Astrocyte (in vitro differentiated cells and primary cell): Measurements from ENCODE around the gene FLRT2. TPM values are rescaled to one million over a fixed set of nuclear protein-coding genes. Genes with fewer than 3 reads are reported as not detected.

ENCODE experiments used
- DNase-seq: peaks from one replicate; pipeline ENCODE4 v3.0.0-alpha.2; 2010; ENCODE audit warnings: low read depth
- FAIRE-seq: peaks from 2 replicates; lab custom pipeline; 2011; peaks lifted over from hg19 to GRCh38; lab: Jason Lieb, UNC
- H2AFZ ChIP-seq: 2 replicates; pipeline ENCODE4 v1.6.0; 2012; ENCODE audit warnings: low read depth, low read length, inconsistent platforms
- H3K27ac ChIP-seq: 2 replicates; pipeline ENCODE4 v1.5.1; 2011; ENCODE audit warnings: low read depth, low read length, inconsistent platforms
- H3K27me3 ChIP-seq: 2 replicates; pipeline ENCODE4 v1.6.0; 2011; ENCODE audit warnings: low read length, inconsistent platforms; ENCODE audit not compliant: insufficient read depth
- H3K36me3 ChIP-seq: 2 replicates; pipeline ENCODE4 v1.5.1; 2011; ENCODE audit warnings: low read length, inconsistent platforms; ENCODE audit not compliant: insufficient read depth
- H3K4me1 ChIP-seq: 2 replicates; pipeline ENCODE4 v1.5.1; 2011; ENCODE audit warnings: low read length, inconsistent platforms; ENCODE audit not compliant: insufficient read depth
- H3K4me2 ChIP-seq: 2 replicates; pipeline ENCODE4 v1.6.0; 2012; ENCODE audit warnings: low read length, inconsistent platforms
- H3K4me3 ChIP-seq: 2 replicates; pipeline ENCODE4 v1.5.1; 2011; ENCODE audit warnings: low read depth, mild to moderate bottlenecking, low read length, inconsistent platforms; ENCODE audit not compliant: insufficient read depth
- H3K79me2 ChIP-seq: 2 replicates; pipeline ENCODE4 v1.6.0; 2012; ENCODE audit warnings: mild to moderate bottlenecking, low read length, inconsistent platforms; ENCODE audit not compliant: insufficient read depth
- H3K9ac ChIP-seq: 2 replicates; pipeline ENCODE4 v1.6.0; 2012; ENCODE audit warnings: mild to moderate bottlenecking, low read length, inconsistent platforms
- H3K9me3 ChIP-seq: 2 replicates; pipeline ENCODE4 v1.5.1; 2012; ENCODE audit warnings: low read depth, mild to moderate bottlenecking, low read length, inconsistent platforms; ENCODE audit not compliant: insufficient read depth
- H4K20me1 ChIP-seq: 2 replicates; pipeline ENCODE4 v1.6.0; 2012; ENCODE audit warnings: low read length, inconsistent platforms; ENCODE audit not compliant: insufficient read depth
- H3K27ac Mint-ChIP-seq: one replicate; pipeline ENCODE4 v1.8.0; 2021; ENCODE audit warnings: mild to moderate bottlenecking, mixed read lengths; ENCODE audit not compliant: unreplicated experiment
- H3K27me3 Mint-ChIP-seq: one replicate; pipeline ENCODE4 v1.8.0; 2021; ENCODE audit warnings: low read depth, mixed read lengths; ENCODE audit not compliant: unreplicated experiment
- H3K36me3 Mint-ChIP-seq: one replicate; pipeline ENCODE4 v1.8.0; 2021; ENCODE audit warnings: low read depth, mixed read lengths; ENCODE audit not compliant: unreplicated experiment
- H3K4me1 Mint-ChIP-seq: one replicate; pipeline ENCODE4 v1.8.0; 2021; ENCODE audit warnings: low read depth, mixed read lengths; ENCODE audit not compliant: unreplicated experiment
- H3K4me3 Mint-ChIP-seq: one replicate; pipeline ENCODE4 v1.8.0; 2021; ENCODE audit warnings: mild to moderate bottlenecking, moderate library complexity, mixed read lengths; ENCODE audit not compliant: unreplicated experiment
- H3K9me3 Mint-ChIP-seq: one replicate; pipeline ENCODE4 v1.8.0; 2021; ENCODE audit warnings: mild to moderate bottlenecking, mixed read lengths; ENCODE audit not compliant: unreplicated experiment
- EZH2 ChIP-seq: IDR thresholded peaks from 2 replicates; pipeline ENCODE4 v1.6.1; 2012; ENCODE audit warnings: mild to moderate bottlenecking, low read length, inconsistent platforms; ENCODE audit not compliant: insufficient read depth
- total RNA-seq: library from RNA; stranded (reverse); gene quantifications from 2 replicates; pipeline ENCODE4 v1.2.1, GENCODE V29; 2021
- TF ChIP-seq, protein P1 (sequence below): IDR thresholded peaks from 2 replicates; pipeline ENCODE4 v1.5.1; 2011; ENCODE audit warnings: low read depth, mild to moderate bottlenecking, inconsistent platforms, low read length, moderate library complexity; ENCODE audit not compliant: insufficient read depth

FLRT2 gene
- total RNA-seq, 1 donor from 2014 or later, result 227 TPM

DNA sequence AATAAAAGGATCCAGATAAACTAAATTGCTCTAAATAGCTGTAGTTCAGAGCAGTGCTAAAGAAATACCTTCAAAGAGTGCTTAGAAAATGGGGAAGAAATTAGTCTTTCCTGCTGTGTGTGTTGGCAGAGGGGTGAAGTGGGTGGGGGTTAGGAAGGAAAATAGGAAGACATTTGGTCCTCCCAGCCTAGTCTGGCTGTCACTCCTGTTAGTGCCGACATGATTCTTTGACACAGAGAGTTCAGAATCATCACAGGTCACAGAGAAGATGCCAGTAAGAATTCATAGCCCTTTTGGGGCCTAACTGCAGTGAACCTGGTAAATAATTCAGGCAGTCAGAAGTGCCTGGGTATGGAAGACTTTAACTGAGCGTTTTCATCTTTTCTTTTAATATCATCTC is 74.8 kb downstream of the FLRT2 start:
- Mint-ChIP-seq H3K4me3 (no peak overlapping the region), H3K9me3 (no peaks in the 10 kb centered on the region), H3K27me3 (no peaks in the 10 kb centered on the region), H3K4me1 (peaks cover 47% of the 10 kb centered on the region), H3K27ac (no peak overlapping the region), H3K36me3 (peaks cover 4% of the 10 kb centered on the region)
- H3K4me2 ChIP-seq, result no peak overlapping the region
- H3K27me3 ChIP-seq, result no peaks in the 10 kb centered on the region
- H3K36me3 ChIP-seq, result no peaks in the 10 kb centered on the region
- no peak overlapping the region for H3K27ac ChIP-seq
- TF ChIP-seq EZH2, result no peak
- TF ChIP-seq, protein P1, sequence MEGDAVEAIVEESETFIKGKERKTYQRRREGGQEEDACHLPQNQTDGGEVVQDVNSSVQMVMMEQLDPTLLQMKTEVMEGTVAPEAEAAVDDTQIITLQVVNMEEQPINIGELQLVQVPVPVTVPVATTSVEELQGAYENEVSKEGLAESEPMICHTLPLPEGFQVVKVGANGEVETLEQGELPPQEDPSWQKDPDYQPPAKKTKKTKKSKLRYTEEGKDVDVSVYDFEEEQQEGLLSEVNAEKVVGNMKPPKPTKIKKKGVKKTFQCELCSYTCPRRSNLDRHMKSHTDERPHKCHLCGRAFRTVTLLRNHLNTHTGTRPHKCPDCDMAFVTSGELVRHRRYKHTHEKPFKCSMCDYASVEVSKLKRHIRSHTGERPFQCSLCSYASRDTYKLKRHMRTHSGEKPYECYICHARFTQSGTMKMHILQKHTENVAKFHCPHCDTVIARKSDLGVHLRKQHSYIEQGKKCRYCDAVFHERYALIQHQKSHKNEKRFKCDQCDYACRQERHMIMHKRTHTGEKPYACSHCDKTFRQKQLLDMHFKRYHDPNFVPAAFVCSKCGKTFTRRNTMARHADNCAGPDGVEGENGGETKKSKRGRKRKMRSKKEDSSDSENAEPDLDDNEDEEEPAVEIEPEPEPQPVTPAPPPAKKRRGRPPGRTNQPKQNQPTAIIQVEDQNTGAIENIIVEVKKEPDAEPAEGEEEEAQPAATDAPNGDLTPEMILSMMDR, result no peak
- peaks cover 4% of the 10 kb centered on the region for H3K4me1 ChIP-seq
- no peaks in the 10 kb centered on the region for H3K79me2 ChIP-seq
- no peak overlapping the region for H3K4me3 ChIP-seq
- DNase-seq, result no peak
- FAIRE-seq, result no peak
- no peaks in the 10 kb centered on the region for H4K20me1 ChIP-seq
- no peaks in the 10 kb centered on the region for H3K9me3 ChIP-seq
- H2AFZ ChIP-seq, result no peak overlapping the region
- H3K9ac ChIP-seq, result no peak overlapping the region

DNA sequence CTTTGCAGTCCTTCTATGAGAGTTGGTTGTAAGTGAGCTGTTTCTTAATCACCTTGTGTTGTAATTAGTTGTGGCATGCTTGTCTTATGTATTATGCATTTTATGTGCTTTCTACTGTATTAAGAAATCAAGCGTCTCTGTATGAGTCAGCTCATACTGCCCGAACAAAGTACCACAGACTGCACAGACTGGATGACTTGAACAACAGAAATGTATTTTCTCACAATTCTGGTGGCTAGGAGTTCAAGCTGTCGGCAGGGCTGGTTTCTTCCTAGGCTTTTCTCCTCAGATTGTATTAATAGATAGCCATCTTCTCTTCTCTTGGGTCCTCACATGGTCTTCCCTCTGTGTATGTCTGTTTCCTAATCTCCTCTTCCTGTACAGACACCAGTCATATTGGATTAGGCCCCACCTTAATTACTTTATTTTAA is 77.7 kb downstream of the FLRT2 start:
- H3K36me3 ChIP-seq, result no peaks in the 10 kb centered on the region
- DNase-seq, result peak; percentile 89
- peak overlapping the region; percentile 7 for H3K4me2 ChIP-seq
- Mint-ChIP-seq H3K4me3 (no peak overlapping the region), H3K27ac (peak overlapping the region; percentile 82), H3K9me3 (no peaks in the 10 kb centered on the region), H3K27me3 (no peaks in the 10 kb centered on the region), H3K4me1 (peaks cover 22% of the 10 kb centered on the region), H3K36me3 (peaks cover 7% of the 10 kb centered on the region)
- no peak for TF ChIP-seq EZH2
- TF ChIP-seq, protein P1, result no peak
- H4K20me1 ChIP-seq, result no peaks in the 10 kb centered on the region
- FAIRE-seq, result peak; percentile 88
- peaks cover 4% of the 10 kb centered on the region for H3K4me1 ChIP-seq
- H3K9me3 ChIP-seq, result no peaks in the 10 kb centered on the region
- H3K79me2 ChIP-seq, result no peaks in the 10 kb centered on the region
- no peak overlapping the region for H2AFZ ChIP-seq
- no peaks in the 10 kb centered on the region for H3K27me3 ChIP-seq
- no peak overlapping the region for H3K9ac ChIP-seq
- H3K4me3 ChIP-seq, result no peak overlapping the region
- H3K27ac ChIP-seq, result no peak overlapping the region

DNA sequence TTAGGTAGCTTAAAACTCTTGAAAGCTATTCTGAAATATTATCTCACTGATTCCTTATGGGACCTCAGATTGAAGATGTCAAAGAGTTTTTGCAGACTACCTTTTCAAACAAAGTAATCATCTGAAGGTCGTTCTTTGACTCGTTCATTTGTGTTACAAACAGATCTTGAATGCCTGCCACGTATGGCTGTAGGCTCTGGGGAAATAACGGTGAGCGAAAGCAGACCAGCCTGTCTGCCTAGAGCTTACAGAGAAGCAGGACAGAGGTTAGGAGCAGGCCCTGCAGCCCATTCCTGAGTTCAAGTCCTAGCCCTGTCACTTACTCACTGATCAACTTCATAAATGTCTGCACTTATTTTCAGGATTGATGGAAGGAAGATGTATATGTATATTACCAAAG is 83.6 kb downstream of the FLRT2 start:
- no peak overlapping the region for H3K27ac ChIP-seq
- Mint-ChIP-seq H3K36me3 (peaks cover 7% of the 10 kb centered on the region), H3K9me3 (no peaks in the 10 kb centered on the region), H3K27me3 (no peaks in the 10 kb centered on the region), H3K4me1 (peaks cover 11% of the 10 kb centered on the region), H3K4me3 (no peak overlapping the region), H3K27ac (no peak overlapping the region)
- TF ChIP-seq EZH2, result no peak
- H3K27me3 ChIP-seq, result no peaks in the 10 kb centered on the region
- H3K4me3 ChIP-seq, result no peak overlapping the region
- no peaks in the 10 kb centered on the region for H3K4me1 ChIP-seq
- no peak for FAIRE-seq
- H2AFZ ChIP-seq, result no peak overlapping the region
- H3K4me2 ChIP-seq, result no peak overlapping the region
- no peak overlapping the region for H3K9ac ChIP-seq
- H3K79me2 ChIP-seq, result no peaks in the 10 kb centered on the region
- H3K36me3 ChIP-seq, result no peaks in the 10 kb centered on the region
- no peaks in the 10 kb centered on the region for H4K20me1 ChIP-seq
- DNase-seq, result no peak
- no peaks in the 10 kb centered on the region for H3K9me3 ChIP-seq
